ENCODE data around the gene STK11IP. TPM values are rescaled to one million over a fixed set of nuclear protein-coding genes. Genes with fewer than 3 reads are reported as not detected.

Gene STK11IP
- total RNA-seq, 2 experiments from 2014 or later = 26.4 to 27.5 TPM

DNA sequence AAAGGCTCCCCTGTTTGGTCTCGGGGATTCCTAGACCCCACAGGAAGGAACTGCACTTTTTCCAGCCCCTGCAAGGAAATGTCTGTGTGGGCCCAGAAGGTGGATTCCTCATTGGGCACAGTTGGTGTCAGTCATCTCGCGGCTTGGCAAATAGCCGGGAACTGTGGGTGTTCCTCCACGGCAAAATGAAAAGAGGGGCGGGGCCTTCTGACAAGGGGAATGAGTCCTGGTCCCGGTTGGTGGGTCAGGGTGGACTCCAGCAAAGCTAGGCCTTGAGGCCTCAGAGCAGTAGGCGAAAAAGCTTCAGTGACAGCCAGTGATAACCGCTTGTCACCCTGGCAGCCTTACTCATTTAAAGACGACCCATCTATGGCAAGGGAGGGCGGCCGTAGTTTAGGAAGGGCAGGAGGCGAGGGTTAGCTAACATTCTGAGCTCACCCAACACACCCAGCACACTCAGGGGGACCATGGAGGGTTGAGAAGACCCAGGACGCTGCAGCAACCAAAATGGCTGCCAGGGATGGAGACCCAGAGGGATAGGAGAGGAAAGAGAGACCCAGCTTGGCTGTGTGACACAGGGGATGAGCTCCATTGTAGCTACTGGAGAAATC, 46.2 kb downstream of the STK11IP start:
- peaks cover 12% of the 10 kb centered on the region for H3K4me1 Mint-ChIP-seq (ENCODE audit: low read depth)
- ATAC-seq (no peak), DNase-seq (no peak)
- peaks cover 22% of the 10 kb centered on the region for H3K27me3 Mint-ChIP-seq
- ChIA-PET POLR2A (no interaction called here), CTCF (interaction anchor here (0.8 to 4.1 kb wide), 10 partner anchors 10 to 102 kb away, joined by 3 to 37 read pairs (median 5); partner anchors contain the start of gene STK11IP)
- no peak overlapping the region for H3K4me3 Mint-ChIP-seq
- intact Hi-C loops (cut with micrococcal nuclease) = no loop called here
- no peak overlapping the region for H3K27ac Mint-ChIP-seq
- H3K9me3 Mint-ChIP-seq = no peaks in the 10 kb centered on the region
- no peaks in the 10 kb centered on the region for H3K36me3 Mint-ChIP-seq (ENCODE audit: low read depth)
- TF ChIP-seq, protein P1, sequence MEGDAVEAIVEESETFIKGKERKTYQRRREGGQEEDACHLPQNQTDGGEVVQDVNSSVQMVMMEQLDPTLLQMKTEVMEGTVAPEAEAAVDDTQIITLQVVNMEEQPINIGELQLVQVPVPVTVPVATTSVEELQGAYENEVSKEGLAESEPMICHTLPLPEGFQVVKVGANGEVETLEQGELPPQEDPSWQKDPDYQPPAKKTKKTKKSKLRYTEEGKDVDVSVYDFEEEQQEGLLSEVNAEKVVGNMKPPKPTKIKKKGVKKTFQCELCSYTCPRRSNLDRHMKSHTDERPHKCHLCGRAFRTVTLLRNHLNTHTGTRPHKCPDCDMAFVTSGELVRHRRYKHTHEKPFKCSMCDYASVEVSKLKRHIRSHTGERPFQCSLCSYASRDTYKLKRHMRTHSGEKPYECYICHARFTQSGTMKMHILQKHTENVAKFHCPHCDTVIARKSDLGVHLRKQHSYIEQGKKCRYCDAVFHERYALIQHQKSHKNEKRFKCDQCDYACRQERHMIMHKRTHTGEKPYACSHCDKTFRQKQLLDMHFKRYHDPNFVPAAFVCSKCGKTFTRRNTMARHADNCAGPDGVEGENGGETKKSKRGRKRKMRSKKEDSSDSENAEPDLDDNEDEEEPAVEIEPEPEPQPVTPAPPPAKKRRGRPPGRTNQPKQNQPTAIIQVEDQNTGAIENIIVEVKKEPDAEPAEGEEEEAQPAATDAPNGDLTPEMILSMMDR (IDR thresholded peaks at IDR 0.05) = no peak

DNA sequence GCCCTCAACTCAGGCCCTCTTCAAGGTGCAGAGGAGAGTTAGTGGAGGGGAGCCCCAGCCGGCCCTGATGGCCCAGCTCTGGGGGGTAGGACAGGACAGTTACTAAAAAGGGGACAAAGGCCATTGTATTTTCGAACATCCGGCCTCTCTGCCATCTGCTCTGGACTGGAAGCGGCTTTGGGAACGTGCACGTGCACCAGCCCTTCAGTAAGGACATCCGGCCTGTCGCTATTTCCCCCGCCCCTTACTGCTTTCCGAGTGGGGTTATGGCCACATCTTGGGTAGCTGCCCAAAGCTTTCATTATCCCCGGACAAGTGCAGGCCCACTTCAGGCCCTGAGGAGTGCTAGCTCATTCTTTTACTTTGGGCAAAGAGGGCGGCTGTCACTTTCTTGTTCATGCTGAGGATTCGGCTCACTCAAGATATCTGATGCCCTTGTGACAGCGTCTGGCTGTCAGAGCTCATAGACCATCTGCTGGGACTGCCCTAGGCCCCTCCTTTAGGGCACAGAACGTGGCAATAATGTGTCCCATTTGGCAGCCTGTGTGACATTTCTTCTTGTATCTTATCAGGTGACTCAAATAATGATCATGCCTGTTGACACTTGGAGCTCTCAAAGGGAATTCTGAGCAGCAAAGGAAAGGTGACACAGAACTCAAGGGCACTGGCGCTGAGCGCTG, 47.3 kb downstream of the STK11IP start:
- no peak for ATAC-seq
- Mint-ChIP-seq H3K36me3 (ENCODE audit: low read depth) (no peaks in the 10 kb centered on the region), H3K4me3 (no peak overlapping the region), H3K9me3 (no peaks in the 10 kb centered on the region), H3K27ac (no peak overlapping the region), H3K27me3 (peaks cover 22% of the 10 kb centered on the region), H3K4me1 (ENCODE audit: low read depth) (peaks cover 12% of the 10 kb centered on the region)
- ChIA-PET POLR2A (no interaction called here), CTCF (interaction anchor here (0.8 to 2.2 kb wide), 7 partner anchors 17 to 115 kb away, joined by 3 to 7 read pairs (median 4); partner anchors contain the start of gene STK11IP)
- intact Hi-C loops (cut with micrococcal nuclease) = no loop called here
- TF ChIP-seq, protein P1 (IDR thresholded peaks at IDR 0.05) = no peak
- DNase-seq = no peak

DNA sequence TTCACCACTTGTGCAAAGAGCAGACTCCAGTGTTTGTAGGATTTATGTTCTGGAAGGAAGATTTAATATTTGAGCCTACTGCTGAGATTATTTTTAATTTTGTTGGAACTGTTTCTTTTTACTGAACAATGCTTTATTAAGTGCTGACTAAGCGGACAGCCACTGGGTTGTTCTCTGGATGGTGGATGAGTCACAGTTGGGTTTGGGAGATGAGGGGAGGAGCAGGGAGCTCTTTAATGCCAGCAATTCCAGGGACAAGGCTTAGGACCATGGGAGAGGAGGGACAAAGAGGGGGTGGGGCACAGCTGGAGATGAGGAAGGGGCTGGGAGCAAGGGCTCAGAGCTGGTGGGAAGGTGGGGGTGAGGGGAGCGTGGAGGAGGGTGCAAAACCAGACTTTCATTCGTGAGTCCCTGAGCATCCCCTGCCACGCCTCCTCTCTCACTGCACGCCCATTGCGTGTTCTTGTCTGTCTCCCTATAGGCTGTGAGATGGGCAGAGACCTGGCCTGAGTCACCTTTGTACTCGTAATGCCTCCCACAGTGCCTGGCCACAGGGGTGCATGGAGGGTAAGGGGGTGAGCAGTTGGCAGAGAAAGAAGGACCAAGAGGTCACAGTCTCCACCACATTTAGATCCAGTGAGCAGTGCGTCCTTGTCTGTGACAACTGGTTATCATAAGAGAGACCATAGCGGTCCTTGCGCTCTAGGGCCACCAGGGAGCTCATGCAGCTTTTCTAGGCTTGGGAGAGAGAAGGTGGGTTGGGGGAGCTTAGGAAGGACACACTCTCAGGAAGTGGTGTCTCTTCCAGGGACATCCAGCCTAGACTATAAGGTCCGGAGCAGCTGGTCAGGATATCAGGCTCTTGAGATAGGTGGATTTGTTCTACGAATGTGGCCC, 48.2 kb downstream of the STK11IP start:
- Mint-ChIP-seq H3K9me3 (no peaks in the 10 kb centered on the region), H3K36me3 (ENCODE audit: low read depth) (no peaks in the 10 kb centered on the region), H3K4me3 (no peak overlapping the region), H3K4me1 (ENCODE audit: low read depth) (peaks cover 12% of the 10 kb centered on the region), H3K27me3 (peaks cover 25% of the 10 kb centered on the region), H3K27ac (no peak overlapping the region)
- no peak for ATAC-seq
- intact Hi-C loops (cut with micrococcal nuclease) = no loop called here
- ChIA-PET CTCF (interaction anchor here (1.1 to 2.2 kb wide), 6 partner anchors 18 to 116 kb away, joined by 4 to 7 read pairs (median 5); partner anchors contain the start of gene STK11IP), POLR2A (no interaction called here)
- DNase-seq = no peak
- TF ChIP-seq, protein P1 (IDR thresholded peaks at IDR 0.05) = no peak

DNA sequence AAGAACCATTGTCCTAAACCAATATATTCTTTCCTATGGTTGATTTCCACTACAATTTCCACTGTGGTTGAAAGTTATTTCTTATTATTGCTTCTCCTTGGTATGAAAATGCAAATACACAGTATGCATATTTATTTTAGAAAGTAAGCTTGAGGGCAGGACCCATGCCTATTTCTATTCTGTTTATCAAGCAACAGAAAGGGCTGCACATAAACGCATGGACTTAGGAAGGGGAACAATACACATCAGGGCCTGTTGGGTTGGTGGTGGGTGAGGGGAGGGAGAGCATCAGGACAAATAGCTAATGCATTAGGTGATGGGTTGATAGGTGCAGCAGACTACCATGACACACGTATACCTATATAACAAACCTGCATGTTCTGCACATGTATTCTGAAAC, 50.5 kb downstream of the STK11IP start:
- intact Hi-C loops (cut with micrococcal nuclease) = no loop called here
- Mint-ChIP-seq H3K27me3 (peaks cover 32% of the 10 kb centered on the region), H3K4me1 (ENCODE audit: low read depth) (no peaks in the 10 kb centered on the region), H3K36me3 (ENCODE audit: low read depth) (peaks cover 1% of the 10 kb centered on the region), H3K9me3 (no peaks in the 10 kb centered on the region), H3K4me3 (no peak overlapping the region), H3K27ac (no peak overlapping the region)
- ChIA-PET POLR2A (no interaction called here), CTCF (interaction anchor here (1.1 kb wide), 1 partner anchor 107 kb away, joined by 4 read pairs; no protein-coding TSS in a partner anchor)
- no peak for DNase-seq
- ATAC-seq = no peak
- TF ChIP-seq, protein P1 (IDR thresholded peaks at IDR 0.05) = no peak

Data from activated CD8-positive, alpha-beta T cell treated with anti-CD3 and anti-CD28 coated beads for 36 hours (primary cell).